ENCODE data around the gene NTSR1. TPM values are rescaled to one million over a fixed set of nuclear protein-coding genes. Genes with fewer than 3 reads are reported as not detected.

NTSR1 gene
- polyA plus RNA-seq, 3 donors = 0.35 to 2.5 (median 0.40) TPM

- peaks cover 14 to 24% of the 10 kb centered on the region in 2 donors for H3K4me1 ChIP-seq (ENCODE audit: control insufficient read depth in 1 of 2, insufficient read depth in 2 of 2, low read length in 2 of 2)
- no peaks in the 10 kb centered on the region for H4K20me1 ChIP-seq (ENCODE audit: insufficient read depth, low read length)
- peaks cover 28% of the 10 kb centered on the region for H3K4me1 Mint-ChIP-seq
- H3K36me3 ChIP-seq (replicated peaks in 1 of 2; ENCODE audit: control insufficient read depth in 1 of 2, insufficient read depth in 2 of 2, low read length in 2 of 2) = no peaks in the 10 kb centered on the region
- no peak overlapping the region for H3K9ac ChIP-seq (ENCODE audit: insufficient read depth, low read length, poor library complexity, severe bottlenecking)
- peak overlapping the region in 1 of 2 donors; percentile 92 for H3K27ac ChIP-seq (ENCODE audit: low read depth in 1 of 2, low read length in 2 of 2)
- H3K27me3 Mint-ChIP-seq (ENCODE audit: low read depth in 3 of 3) = peaks cover 1 to 6% (median 4%) of the 10 kb centered on the region in 3 donors
- H3K79me2 ChIP-seq (ENCODE audit: insufficient read depth, low read length) = no peaks in the 10 kb centered on the region
- H3K4me3 Mint-ChIP-seq = no peak overlapping the region
- WGBS (ENCODE audit: insufficient coverage) = 95% methylated on average over 13 of the region's 13 CpGs
- H3K4me3 ChIP-seq (replicated peaks in 1 of 3; ENCODE audit: low read depth in 2 of 3, low read length in 3 of 3) = no peak overlapping the region
- H3K4me2 ChIP-seq (replicated peaks; ENCODE audit: extremely low read depth, low read length, poor library complexity, severe bottlenecking) = no peak overlapping the region
- DNase-seq = no peak
- no peak overlapping the region for H2AFZ ChIP-seq (ENCODE audit: insufficient read depth, low read depth, low read length, poor library complexity, severe bottlenecking)
- H3K9me3 ChIP-seq (replicated peaks in 1 of 2; ENCODE audit: control insufficient read depth in 1 of 2, insufficient read depth in 1 of 2, low read length in 2 of 2) = peaks cover 0 to 13% of the 10 kb centered on the region in 2 donors
- TF ChIP-seq, protein P1, sequence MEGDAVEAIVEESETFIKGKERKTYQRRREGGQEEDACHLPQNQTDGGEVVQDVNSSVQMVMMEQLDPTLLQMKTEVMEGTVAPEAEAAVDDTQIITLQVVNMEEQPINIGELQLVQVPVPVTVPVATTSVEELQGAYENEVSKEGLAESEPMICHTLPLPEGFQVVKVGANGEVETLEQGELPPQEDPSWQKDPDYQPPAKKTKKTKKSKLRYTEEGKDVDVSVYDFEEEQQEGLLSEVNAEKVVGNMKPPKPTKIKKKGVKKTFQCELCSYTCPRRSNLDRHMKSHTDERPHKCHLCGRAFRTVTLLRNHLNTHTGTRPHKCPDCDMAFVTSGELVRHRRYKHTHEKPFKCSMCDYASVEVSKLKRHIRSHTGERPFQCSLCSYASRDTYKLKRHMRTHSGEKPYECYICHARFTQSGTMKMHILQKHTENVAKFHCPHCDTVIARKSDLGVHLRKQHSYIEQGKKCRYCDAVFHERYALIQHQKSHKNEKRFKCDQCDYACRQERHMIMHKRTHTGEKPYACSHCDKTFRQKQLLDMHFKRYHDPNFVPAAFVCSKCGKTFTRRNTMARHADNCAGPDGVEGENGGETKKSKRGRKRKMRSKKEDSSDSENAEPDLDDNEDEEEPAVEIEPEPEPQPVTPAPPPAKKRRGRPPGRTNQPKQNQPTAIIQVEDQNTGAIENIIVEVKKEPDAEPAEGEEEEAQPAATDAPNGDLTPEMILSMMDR (IDR thresholded peaks at IDR 0.05) = no peak
- peak overlapping the region in 4 of 7 donors; percentile 19 to 84 (median 81) for H3K27ac Mint-ChIP-seq
- intact Hi-C loops (cut with micrococcal nuclease) = loop anchor here in 1 of 2 donors (2.0 kb wide), 2 partner anchors 167 to 183 kb away; no protein-coding TSS in a partner anchor
- H3K9me3 Mint-ChIP-seq = peaks cover 12 to 16% (median 15%) of the 10 kb centered on the region in 7 donors
- H3K36me3 Mint-ChIP-seq = peaks cover 7 to 20% of the 10 kb centered on the region in 2 donors
- H3K27me3 ChIP-seq (ENCODE audit: control insufficient read depth in 2 of 2, insufficient read depth in 2 of 2, low read length in 2 of 2) = no peaks in the 10 kb centered on the region
Measured at GRCh38 chr20:62786157-62786556, 77.5 kb downstream of the NTSR1 start.

- no peak overlapping the region for H3K4me3 Mint-ChIP-seq
- peak overlapping the region; percentile 91 to 99 (median 96) for H3K27ac Mint-ChIP-seq
- H3K9me3 Mint-ChIP-seq = peaks cover 12 to 16% (median 15%) of the 10 kb centered on the region in 7 donors
- H3K27me3 Mint-ChIP-seq (ENCODE audit: low read depth in 3 of 3) = peaks cover 1 to 6% (median 3%) of the 10 kb centered on the region in 3 donors
- peaks cover 0 to 13% of the 10 kb centered on the region in 2 donors for H3K9me3 ChIP-seq (replicated peaks in 1 of 2; ENCODE audit: control insufficient read depth in 1 of 2, insufficient read depth in 1 of 2, low read length in 2 of 2)
- H3K79me2 ChIP-seq (ENCODE audit: insufficient read depth, low read length) = no peaks in the 10 kb centered on the region
- H3K36me3 Mint-ChIP-seq = peaks cover 7 to 20% of the 10 kb centered on the region in 2 donors
- WGBS (ENCODE audit: insufficient coverage) = 57% methylated on average over 3 of the region's 7 CpGs
- TF ChIP-seq, protein P1 (IDR thresholded peaks at IDR 0.05) = no peak
- H3K36me3 ChIP-seq (replicated peaks in 1 of 2; ENCODE audit: control insufficient read depth in 1 of 2, insufficient read depth in 2 of 2, low read length in 2 of 2) = no peaks in the 10 kb centered on the region
- H3K27ac ChIP-seq (ENCODE audit: low read depth in 1 of 2, low read length in 2 of 2) = peak overlapping the region; percentile 65 to 92
- no peak overlapping the region for H2AFZ ChIP-seq (ENCODE audit: insufficient read depth, low read depth, low read length, poor library complexity, severe bottlenecking)
- H3K4me3 ChIP-seq (replicated peaks in 1 of 3; ENCODE audit: low read depth in 2 of 3, low read length in 3 of 3) = no peak overlapping the region
- peaks cover 16 to 27% of the 10 kb centered on the region in 2 donors for H3K4me1 ChIP-seq (ENCODE audit: control insufficient read depth in 1 of 2, insufficient read depth in 2 of 2, low read length in 2 of 2)
- DNase-seq = peak; percentile 92 to 97 (median 93)
- H3K9ac ChIP-seq (ENCODE audit: insufficient read depth, low read length, poor library complexity, severe bottlenecking) = no peak overlapping the region
- H3K4me1 Mint-ChIP-seq = peaks cover 33% of the 10 kb centered on the region
- no peak overlapping the region for H3K4me2 ChIP-seq (replicated peaks; ENCODE audit: extremely low read depth, low read length, poor library complexity, severe bottlenecking)
- intact Hi-C loops (cut with micrococcal nuclease) = loop anchor here in 1 of 2 donors (2.0 kb wide), 2 partner anchors 169 to 185 kb away; no protein-coding TSS in a partner anchor
- H3K27me3 ChIP-seq (ENCODE audit: control insufficient read depth in 2 of 2, insufficient read depth in 2 of 2, low read length in 2 of 2) = no peaks in the 10 kb centered on the region
- H4K20me1 ChIP-seq (ENCODE audit: insufficient read depth, low read length) = no peaks in the 10 kb centered on the region
Measured at GRCh38 chr20:62787321-62787720, 78.7 kb downstream of the NTSR1 start.
